Fibroblast of pulmonary artery (primary cell): ENCODE results near the gene ARHGEF28.

Experiments used
- DNase-seq: peaks from one replicate; pipeline ENCODE4 v3.0.0-alpha.2; 2010; ENCODE audit warnings: low read depth
- H3K4me3 ChIP-seq: replicated peaks from 2 replicates; pipeline ENCODE4 v1.5.1; 2011; ENCODE audit warnings: low read depth, mild to moderate bottlenecking, control low read depth, low read length, moderate library complexity
- CTCF ChIP-seq: IDR thresholded peaks from 2 replicates; pipeline ENCODE4 v1.5.1; 2011; ENCODE audit warnings: mild to moderate bottlenecking, control low read depth, low read length, inconsistent platforms; ENCODE audit errors: missing control alignments

Gene ARHGEF28

GRCh38 chr5:73766902-73767301 is 140.9 kb downstream of the ARHGEF28 start:
- H3K4me3 ChIP-seq: no peak overlapping the region
- no peak for DNase-seq
- TF ChIP-seq CTCF: no peak

GRCh38 chr5:73770172-73771025 is 144.4 kb downstream of the ARHGEF28 start:
- no peak for TF ChIP-seq CTCF
- no peak for DNase-seq
- no peak overlapping the region for H3K4me3 ChIP-seq

GRCh38 chr5:73774924-73775323 is 148.9 kb downstream of the ARHGEF28 start:
- TF ChIP-seq CTCF: no peak
- DNase-seq: no peak
- H3K4me3 ChIP-seq: no peak overlapping the region

- TF ChIP-seq CTCF: no peak
- DNase-seq: no peak
Observed at GRCh38 chr5:73776405-73776804, 150.4 kb downstream of the ARHGEF28 start.

GRCh38 chr5:73777192-73777591 is 151.2 kb downstream of the ARHGEF28 start:
- no peak for DNase-seq
- no peak overlapping the region for H3K4me3 ChIP-seq
- TF ChIP-seq CTCF: no peak

More at GRCh38 chr5:73776405-73776804, 150.4 kb downstream of the ARHGEF28 start:
- no peak overlapping the region for H3K4me3 ChIP-seq

GRCh38 chr5:73780302-73781080 is 154.5 kb downstream of the ARHGEF28 start:
- H3K4me3 ChIP-seq: no peak overlapping the region
- no peak for DNase-seq
- no peak for TF ChIP-seq CTCF
